Measurements from ENCODE around the gene CADM1. TPM values are rescaled to one million over a fixed set of nuclear protein-coding genes. Genes with fewer than 3 reads are reported as not detected.

Gene CADM1
- total RNA-seq, 4 donors from 2014 or later, result 7.4 to 61.5 (median 28.5) TPM

- H3K9me3 ChIP-seq, result no peaks in the 10 kb centered on the region
- no peaks in the 10 kb centered on the region for H3K36me3 ChIP-seq
- no peak for DNase-seq
- no peaks in the 10 kb centered on the region for H3K27me3 ChIP-seq
- H3K27ac ChIP-seq, result no peak overlapping the region
- H3K4me1 ChIP-seq, result no peaks in the 10 kb centered on the region
- intact Hi-C loops (cut with DNase I; ENCODE audit: low total_unique reads), result no loop called here
- H3K4me3 ChIP-seq, result no peak overlapping the region
- no peak for TF ChIP-seq POLR2A (IDR thresholded peaks at IDR 0.05)
- TF ChIP-seq CTCF (IDR thresholded peaks at IDR 0.05), result no peak
These were observed 224.1 kb downstream of the CADM1 start for GRCh38 chr11:115279813-115280761.

- H3K9me3 ChIP-seq, result no peaks in the 10 kb centered on the region
- TF ChIP-seq CTCF (IDR thresholded peaks at IDR 0.05) (no peak), POLR2A (IDR thresholded peaks at IDR 0.05) (no peak)
- H3K4me3 ChIP-seq, result no peak overlapping the region
- intact Hi-C loops (cut with DNase I; ENCODE audit: low total_unique reads), result no loop called here
- H3K27ac ChIP-seq, result no peak overlapping the region
- no peaks in the 10 kb centered on the region for H3K36me3 ChIP-seq
- H3K4me1 ChIP-seq, result no peaks in the 10 kb centered on the region
- no peak for DNase-seq
- no peaks in the 10 kb centered on the region for H3K27me3 ChIP-seq
These were observed 227.4 kb downstream of the CADM1 start for GRCh38 chr11:115276799-115277198.

GRCh38 chr11:115276191-115276590, 228.0 kb downstream of the CADM1 start:
- no peak overlapping the region for H3K27ac ChIP-seq
- H3K27me3 ChIP-seq, result no peaks in the 10 kb centered on the region
- H3K36me3 ChIP-seq, result no peaks in the 10 kb centered on the region
- DNase-seq, result no peak
- intact Hi-C loops (cut with DNase I; ENCODE audit: low total_unique reads), result no loop called here
- no peaks in the 10 kb centered on the region for H3K4me1 ChIP-seq
- H3K9me3 ChIP-seq, result no peaks in the 10 kb centered on the region
- TF ChIP-seq POLR2A (IDR thresholded peaks at IDR 0.05) (no peak), CTCF (IDR thresholded peaks at IDR 0.05) (no peak)
- no peak overlapping the region for H3K4me3 ChIP-seq

- Histone ChIP-seq H3K27me3 (no peaks in the 10 kb centered on the region), H3K4me3 (no peak overlapping the region), H3K9me3 (no peaks in the 10 kb centered on the region), H3K4me1 (no peaks in the 10 kb centered on the region), H3K27ac (no peak overlapping the region), H3K36me3 (no peaks in the 10 kb centered on the region)
- TF ChIP-seq CTCF (IDR thresholded peaks at IDR 0.05), result no peak
- TF ChIP-seq POLR2A (IDR thresholded peaks at IDR 0.05), result no peak
- intact Hi-C loops (cut with DNase I; ENCODE audit: low total_unique reads), result no loop called here
- DNase-seq, result no peak
These were observed 229.2 kb downstream of the CADM1 start for GRCh38 chr11:115275045-115275444.

- Histone ChIP-seq H3K9me3 (no peaks in the 10 kb centered on the region), H3K4me3 (no peak overlapping the region), H3K36me3 (no peaks in the 10 kb centered on the region), H3K27ac (no peak overlapping the region), H3K27me3 (no peaks in the 10 kb centered on the region), H3K4me1 (no peaks in the 10 kb centered on the region)
- TF ChIP-seq CTCF (IDR thresholded peaks at IDR 0.05) (no peak), POLR2A (IDR thresholded peaks at IDR 0.05) (no peak)
- intact Hi-C loops (cut with DNase I; ENCODE audit: low total_unique reads), result no loop called here
- DNase-seq, result no peak
These were observed 231.3 kb downstream of the CADM1 start for GRCh38 chr11:115272925-115273324.
